A673 (cell line): Measurements from ENCODE around the gene FOXN3. TPM values are rescaled to one million over a fixed set of nuclear protein-coding genes. Genes with fewer than 3 reads are reported as not detected.
"Not testable (repeated sequence)": the region's sequence is repeated elsewhere in the genome, so short reads cannot be mapped to it uniquely, and the experiment has no call there.

Experiments
- BruUV-seq: library from RNA; stranded (reverse); fragments of 400-500 nt; replicated peaks from 2 replicates; lab custom pipeline; 2021; lab: Mats Ljungman, UMichigan
- CTCF ChIA-PET: fragments of 300-600 bp; sonication (Branson Sonifier 250); formaldehyde crosslinking; loops from one replicate; lab custom pipeline; 2022; ENCODE audit warnings: antibody characterized with exemption; lab: Charles Lee
- POLR2A ChIA-PET: fragments of 300-600 bp; sonication (Branson Sonifier 250); formaldehyde crosslinking; loops from one replicate; lab custom pipeline; 2022; ENCODE audit warnings: antibody characterized with exemption; ENCODE audit not compliant: low non-redundant PET; lab: Charles Lee
- DNase-seq: peaks from one replicate; pipeline ENCODE4 v3.0.0-alpha.2; 2015; ENCODE audit warnings: low spot score
- H3K27ac ChIP-seq: fragments of 200-600 bp; sonication (generic); 2 replicates; pipeline ENCODE4 v1.5.1; 2016; ENCODE audit warnings: mixed run types, low read depth, mild to moderate bottlenecking, mixed read lengths, antibody characterized with exemption, low read length; ENCODE audit not compliant: poor library complexity, severe bottlenecking
- H3K27me3 ChIP-seq: fragments of 200-600 bp; sonication (generic); replicated peaks from 2 replicates; pipeline ENCODE4 v1.6.1; 2017; ENCODE audit warnings: mixed run types, low read depth, mild to moderate bottlenecking, mixed read lengths, antibody characterized with exemption, low read length; ENCODE audit not compliant: insufficient read depth, poor library complexity
- H3K36me3 ChIP-seq: fragments of 200-600 bp; sonication (generic); 2 replicates; pipeline ENCODE4 v1.6.1; 2016; ENCODE audit warnings: mixed run types, mild to moderate bottlenecking, mixed read lengths, antibody characterized with exemption, low read length; ENCODE audit not compliant: insufficient read depth, poor library complexity, severe bottlenecking
- H3K4me1 ChIP-seq: fragments of 200-600 bp; sonication (generic); 2 replicates; pipeline ENCODE4 v1.6.1; 2017; ENCODE audit warnings: mixed run types, mild to moderate bottlenecking, mixed read lengths, antibody characterized with exemption, low read length; ENCODE audit not compliant: insufficient read depth, poor library complexity, severe bottlenecking
- H3K4me3 ChIP-seq: fragments of 200-600 bp; sonication (generic); 2 replicates; pipeline ENCODE4 v1.5.1; 2016; ENCODE audit warnings: low read depth, mixed run types, mild to moderate bottlenecking, mixed read lengths, low read length; ENCODE audit not compliant: poor library complexity, severe bottlenecking
- H3K9me3 ChIP-seq: fragments of 200-600 bp; sonication (generic); 2 replicates; pipeline ENCODE4 v1.6.1; 2016; ENCODE audit warnings: mixed run types, low read depth, mild to moderate bottlenecking, mixed read lengths, antibody characterized with exemption, low read length; ENCODE audit not compliant: poor library complexity, severe bottlenecking
- CTCF ChIP-seq: fragments of 300-800, 200-600 bp; sonication (generic); conservative IDR thresholded peaks from 2 replicates; pipeline ENCODE4 v1.5.1; 2017; ENCODE audit warnings: low read depth, mild to moderate bottlenecking, antibody characterized with exemption, low read length, moderate library complexity, mixed read lengths
- EZH2 ChIP-seq: fragments of 200-600 bp; sonication (generic); IDR thresholded peaks from 2 replicates; pipeline ENCODE4 v1.6.1; 2017; ENCODE audit warnings: borderline replicate concordance, low read depth, mild to moderate bottlenecking, mixed read lengths, antibody characterized with exemption, low read length; ENCODE audit not compliant: poor library complexity, severe bottlenecking
- intact Hi-C: fragments of 100-400 bp; cut with micrococcal nuclease; formaldehyde crosslinking; loops from one replicate; pipeline ENCODE4 v1.10.0; 2022; ENCODE audit not compliant: unreplicated experiment
- total RNA-seq: library from RNA; stranded (reverse); gene quantifications from 2 replicates; pipeline ENCODE4 v1.2.3, GENCODE V29; 2021

FOXN3 gene
- total RNA-seq, 1 experiment from 2014 or later: 15.3 TPM

GRCh38 chr14:89298056-89298834 is 118.8 kb downstream of the FOXN3 start:
- Histone ChIP-seq H3K9me3 (no peaks in the 10 kb centered on the region), H3K4me3 (no peak overlapping the region), H3K27ac (no peak overlapping the region), H3K4me1 (peaks cover 6% of the 10 kb centered on the region), H3K36me3 (no peaks in the 10 kb centered on the region), H3K27me3 (no peaks in the 10 kb centered on the region)
- no peak for TF ChIP-seq EZH2
- no peak for TF ChIP-seq CTCF
- POLR2A ChIA-PET: no interaction called here
- DNase-seq: no peak
- CTCF ChIA-PET: no interaction called here
- intact Hi-C loops: no loop called here
- BruUV-seq: no TSS peak

- BruUV-seq: no TSS peak
- H3K4me3 ChIP-seq: no peak overlapping the region
- CTCF ChIA-PET: no interaction called here
- H3K27me3 ChIP-seq: no peaks in the 10 kb centered on the region
- TF ChIP-seq CTCF: no peak
- no peak for TF ChIP-seq EZH2
- intact Hi-C loops: no loop called here
- H3K9me3 ChIP-seq: no peaks in the 10 kb centered on the region
- POLR2A ChIA-PET: no interaction called here
- no peak for DNase-seq
- no peaks in the 10 kb centered on the region for H3K4me1 ChIP-seq
- H3K27ac ChIP-seq: no peak overlapping the region
- no peaks in the 10 kb centered on the region for H3K36me3 ChIP-seq
Measured at GRCh38 chr14:89296281-89296745, 120.7 kb downstream of the FOXN3 start.

GRCh38 chr14:89294872-89295271 is 122.2 kb downstream of the FOXN3 start:
- intact Hi-C loops: no loop called here
- Histone ChIP-seq H3K4me1 (no peaks in the 10 kb centered on the region), H3K4me3 (no peak overlapping the region), H3K9me3 (no peaks in the 10 kb centered on the region), H3K36me3 (no peaks in the 10 kb centered on the region), H3K27ac (no peak overlapping the region), H3K27me3 (no peaks in the 10 kb centered on the region)
- CTCF ChIA-PET: no interaction called here
- POLR2A ChIA-PET: no interaction called here
- TF ChIP-seq CTCF: no peak
- TF ChIP-seq EZH2: no peak
- no TSS peak for BruUV-seq
- DNase-seq: no peak

- CTCF ChIA-PET: not testable (repeated sequence)
Measured at GRCh38 chr14:89294469-89294868, 122.6 kb downstream of the FOXN3 start.

More at GRCh38 chr14:89294469-89294868, 122.6 kb downstream of the FOXN3 start:
- H3K4me1 ChIP-seq, intact Hi-C loops, H3K27me3 ChIP-seq, DNase-seq, H3K9me3 ChIP-seq, H3K36me3 ChIP-seq, H3K4me3 ChIP-seq, BruUV-seq, H3K27ac ChIP-seq, POLR2A ChIA-PET: not testable (repeated sequence)
